Ishikawa (cell line): ENCODE data around the gene MAEA.

Source experiments
- EP300 ChIP-seq: IDR thresholded peaks from 2 replicates; pipeline ENCODE4 v1.6.1; 2012; ENCODE audit warnings: borderline replicate concordance
- FOXM1 ChIP-seq: IDR thresholded peaks from 2 replicates; pipeline ENCODE4 v1.6.1; 2012; ENCODE audit warnings: low read depth, borderline replicate concordance
- RAD21 ChIP-seq: IDR thresholded peaks from 2 replicates; pipeline ENCODE4 v1.6.1; 2012; ENCODE audit warnings: low read depth
- REST ChIP-seq: IDR thresholded peaks from 2 replicates; pipeline ENCODE4 v1.6.1; 2012; ENCODE audit warnings: low read depth, mild to moderate bottlenecking
- TAF1 ChIP-seq: IDR thresholded peaks from 2 replicates; pipeline ENCODE4 v1.6.1; 2012; ENCODE audit warnings: low read depth, mild to moderate bottlenecking
- TCF12 ChIP-seq: IDR thresholded peaks from 2 replicates; pipeline ENCODE4 v1.6.1; 2012; ENCODE audit warnings: low read depth
- TEAD4 ChIP-seq: IDR thresholded peaks from 2 replicates; pipeline ENCODE4 v1.6.1; 2012
- YY1 ChIP-seq: IDR thresholded peaks from 2 replicates; pipeline ENCODE4 v1.6.1; 2012; ENCODE audit warnings: low read depth

- TF ChIP-seq REST (no peak), FOXM1 (no peak), EP300 (no peak), TEAD4 (no peak), TAF1 (no peak), YY1 (no peak), RAD21 (no peak), TCF12 (no peak)
Measured at GRCh38 chr4:1312821-1313640, 23.3 kb downstream of the MAEA start.
